Measurements from ENCODE around the gene ACAP1. TPM values are rescaled to one million over a fixed set of nuclear protein-coding genes. Genes with fewer than 3 reads are reported as not detected.
A peak's percentile ranks its signal among the peaks of the same experiment; 100 is the strongest.

ACAP1 gene
- total RNA-seq, 1 donor from 2014 or later: 0.40 TPM

GRCh38 chr17:7309628-7310027 is 26.7 kb upstream of the ACAP1 start:
- no peak for DNase-seq (ENCODE audit: low read depth in 2 of 2)

- no peak for DNase-seq (ENCODE audit: low read depth in 2 of 2)
Observed at GRCh38 chr17:7311110-7311705, 25.1 kb upstream of the ACAP1 start.

- DNase-seq (ENCODE audit: low read depth in 2 of 2): no peak
Observed at GRCh38 chr17:7312432-7313087, 23.8 kb upstream of the ACAP1 start.

- DNase-seq (ENCODE audit: low read depth in 2 of 2): no peak
Observed at GRCh38 chr17:7313088-7313889, 23.0 kb upstream of the ACAP1 start.

GRCh38 chr17:7313890-7314718 is 22.2 kb upstream of the ACAP1 start:
- no peak for DNase-seq (ENCODE audit: low read depth in 2 of 2)

- peak; percentile 85 to 91 for DNase-seq (ENCODE audit: low read depth in 2 of 2)
Observed at GRCh38 chr17:7314719-7315569, 21.4 kb upstream of the ACAP1 start, which contains the start of gene GPS2. GPS2 (minus strand) TSS chr17:7315360; CDS start chr17:7315052, 308 bp downstream.

GRCh38 chr17:7315570-7316235 is 20.6 kb upstream of the ACAP1 start:
- no peak for DNase-seq (ENCODE audit: low read depth in 2 of 2)

GRCh38 chr17:7317161-7317803 is 19.0 kb upstream of the ACAP1 start:
- no peak for DNase-seq (ENCODE audit: low read depth in 2 of 2)

GRCh38 chr17:7318121-7318860 is 18.0 kb upstream of the ACAP1 start:
- DNase-seq (ENCODE audit: low read depth in 2 of 2): no peak

- DNase-seq (ENCODE audit: low read depth in 2 of 2): no peak
Observed at GRCh38 chr17:7321466-7321865, 14.9 kb upstream of the ACAP1 start.

GRCh38 chr17:7322520-7323194 is 13.7 kb upstream of the ACAP1 start:
- no peak for DNase-seq (ENCODE audit: low read depth in 2 of 2)

- peak; percentile 42 to 67 for DNase-seq (ENCODE audit: low read depth in 2 of 2)
Observed at GRCh38 chr17:7323731-7324437, 12.4 kb upstream of the ACAP1 start.

GRCh38 chr17:7324438-7324779 is 11.9 kb upstream of the ACAP1 start:
- DNase-seq (ENCODE audit: low read depth in 2 of 2): no peak

GRCh38 chr17:7325031-7325528 is 11.2 kb upstream of the ACAP1 start:
- DNase-seq (ENCODE audit: low read depth in 2 of 2): no peak

GRCh38 chr17:7326186-7326585 is 10.1 kb upstream of the ACAP1 start:
- DNase-seq (ENCODE audit: low read depth in 2 of 2): no peak

GRCh38 chr17:7327056-7327455 is 9.3 kb upstream of the ACAP1 start:
- DNase-seq (ENCODE audit: low read depth in 2 of 2): no peak

GRCh38 chr17:7327501-7327900 is 8.8 kb upstream of the ACAP1 start:
- no peak for DNase-seq (ENCODE audit: low read depth in 2 of 2)

GRCh38 chr17:7328009-7328408 is 8.3 kb upstream of the ACAP1 start:
- no peak for DNase-seq (ENCODE audit: low read depth in 2 of 2)

All from lung microvascular endothelial cell (primary cell).